Activated CD8-positive, alpha-beta T cell treated with anti-CD3 and anti-CD28 coated beads, Interleukin-2, amount 10 ng/mL, durations not matched to agents 7 days and 5 days (primary cell): ENCODE results near the gene E2F2. TPM values are rescaled to one million over a fixed set of nuclear protein-coding genes. Genes with fewer than 3 reads are reported as not detected.
A peak's percentile ranks its signal among the peaks of the same experiment; 100 is the strongest.

Experiments
- ATAC-seq: fragments of 150-1000 bp; cut with Tn5 transposase; one replicate; pipeline ENCODE4 v1.10.0; 2021; ENCODE audit warnings: moderate library complexity
- CTCF ChIA-PET: fragments of 350-600 bp; sonication (Branson Sonifier 250); formaldehyde crosslinking; loops from one replicate; lab custom pipeline; 2021; ENCODE audit warnings: antibody characterized with exemption; lab: Charles Lee
- POLR2A ChIA-PET: fragments of 350-600 bp; sonication (Branson Sonifier 250); formaldehyde crosslinking; loops from one replicate; lab custom pipeline; 2021; ENCODE audit warnings: antibody characterized with exemption; lab: Charles Lee
- DNase-seq: peaks from one replicate; pipeline ENCODE4 v3.0.0-alpha.2; 2020
- H3K27ac Mint-ChIP-seq: one replicate; pipeline ENCODE4 v1.8.0; 2021; ENCODE audit warnings: mild to moderate bottlenecking, mixed read lengths
- H3K27me3 Mint-ChIP-seq: one replicate; pipeline ENCODE4 v1.8.0; 2021; ENCODE audit warnings: low read depth, mixed read lengths
- H3K36me3 Mint-ChIP-seq: one replicate; pipeline ENCODE4 v1.8.0; 2021; ENCODE audit warnings: low read depth, mixed read lengths
- H3K4me1 Mint-ChIP-seq: one replicate; pipeline ENCODE4 v1.8.0; 2021; ENCODE audit warnings: low read depth, mixed read lengths
- H3K4me3 Mint-ChIP-seq: one replicate; pipeline ENCODE4 v1.8.0; 2021; ENCODE audit warnings: mild to moderate bottlenecking, mixed read lengths
- H3K9me3 Mint-ChIP-seq: one replicate; pipeline ENCODE4 v1.8.0; 2022; ENCODE audit warnings: mixed read lengths; ENCODE audit not compliant: insufficient read depth
- total RNA-seq, 2 experiments: library from RNA; stranded (reverse); gene quantifications; one replicate each; pipeline ENCODE4 v1.2.3, GENCODE V29; 2021

The E2F2 gene
- total RNA-seq, 2 experiments from 2014 or later, result 75.0 to 80.3 TPM

GRCh38 chr1:23571465-23571864, 40.4 kb upstream of the E2F2 start:
- Mint-ChIP-seq H3K4me1 (peaks cover 38% of the 10 kb centered on the region), H3K9me3 (no peaks in the 10 kb centered on the region), H3K36me3 (no peaks in the 10 kb centered on the region), H3K27ac (no peak overlapping the region), H3K4me3 (no peak overlapping the region), H3K27me3 (peaks cover 28% of the 10 kb centered on the region)
- ChIA-PET CTCF (interaction anchor here (0.7 to 11.1 kb wide), 3 partner anchors 16 to 65 kb away, joined by 3 to 144 read pairs (median 4); no protein-coding TSS in a partner anchor), POLR2A (interaction anchor here (1.1 kb wide), 1 partner anchor 254 kb away, joined by 4 read pairs; the partner anchor contains the start of gene HMGCL)
- ATAC-seq (no peak), DNase-seq (no peak)

GRCh38 chr1:23570001-23570691, 39.1 kb upstream of the E2F2 start:
- DNase-seq, result no peak
- ATAC-seq, result no peak
- H3K4me3 Mint-ChIP-seq, result no peak overlapping the region
- ChIA-PET POLR2A (interaction anchor here (1.3 to 2.3 kb wide), 2 partner anchors 11 to 22 kb away, joined by 3 to 13 read pairs; partner anchors contain the start of gene ID3), CTCF (interaction anchor here (1.2 to 11.1 kb wide), 2 partner anchors 11 to 66 kb away, joined by 3 to 144 read pairs; no protein-coding TSS in a partner anchor)
- H3K9me3 Mint-ChIP-seq, result no peaks in the 10 kb centered on the region
- peaks cover 25% of the 10 kb centered on the region for H3K4me1 Mint-ChIP-seq
- H3K27ac Mint-ChIP-seq, result no peak overlapping the region
- H3K27me3 Mint-ChIP-seq, result peaks cover 35% of the 10 kb centered on the region
- no peaks in the 10 kb centered on the region for H3K36me3 Mint-ChIP-seq

- no peak for ATAC-seq
- H3K27me3 Mint-ChIP-seq, result peaks cover 44% of the 10 kb centered on the region
- H3K9me3 Mint-ChIP-seq, result no peaks in the 10 kb centered on the region
- H3K4me3 Mint-ChIP-seq, result peak overlapping the region; percentile 68
- H3K27ac Mint-ChIP-seq, result peak overlapping the region; percentile 17
- DNase-seq, result no peak
- POLR2A ChIA-PET, result interaction anchor here (0.6 to 2.3 kb wide), 2 partner anchors 9 to 503 kb away, joined by 3 to 13 read pairs; partner anchors contain the start of gene ID3
- peaks cover 13% of the 10 kb centered on the region for H3K4me1 Mint-ChIP-seq
- CTCF ChIA-PET, result interaction anchor here (1.3 to 11.1 kb wide), 3 partner anchors 15 to 67 kb away, joined by 3 to 144 read pairs (median 9); no protein-coding TSS in a partner anchor
- no peaks in the 10 kb centered on the region for H3K36me3 Mint-ChIP-seq
These were observed 37.8 kb upstream of the E2F2 start for GRCh38 chr1:23568608-23569383.

- H3K27ac Mint-ChIP-seq, result peak overlapping the region; percentile 17
These were observed 37.1 kb upstream of the E2F2 start for GRCh38 chr1:23567996-23568607.

GRCh38 chr1:23567629-23567995, 36.6 kb upstream of the E2F2 start:
- Mint-ChIP-seq H3K27ac (no peak overlapping the region), H3K9me3 (no peaks in the 10 kb centered on the region), H3K4me1 (peaks cover 21% of the 10 kb centered on the region), H3K27me3 (peaks cover 52% of the 10 kb centered on the region), H3K36me3 (no peaks in the 10 kb centered on the region), H3K4me3 (peak overlapping the region; percentile 46)
- CTCF ChIA-PET, result interaction anchor here (2.2 to 2.5 kb wide), 2 partner anchors 67 to 69 kb away, joined by 7 to 9 read pairs; no protein-coding TSS in a partner anchor
- ATAC-seq (no peak), DNase-seq (no peak)
- POLR2A ChIA-PET, result no interaction called here

More at GRCh38 chr1:23567996-23568607, 37.1 kb upstream of the E2F2 start:
- ChIA-PET CTCF (interaction anchor here (1.3 to 2.5 kb wide), 3 partner anchors 14 to 69 kb away, joined by 3 to 9 read pairs (median 7); no protein-coding TSS in a partner anchor), POLR2A (interaction anchor here (0.6 kb wide), 1 partner anchor 504 kb away, joined by 3 read pairs; no protein-coding TSS in a partner anchor)
- DNase-seq (no peak), ATAC-seq (no peak)
- Mint-ChIP-seq H3K27me3 (peaks cover 50% of the 10 kb centered on the region), H3K4me3 (peak overlapping the region; percentile 68), H3K9me3 (no peaks in the 10 kb centered on the region), H3K36me3 (no peaks in the 10 kb centered on the region), H3K4me1 (peaks cover 18% of the 10 kb centered on the region)

GRCh38 chr1:23566304-23566703, 35.3 kb upstream of the E2F2 start:
- ATAC-seq (no peak), DNase-seq (no peak)
- peaks cover 58% of the 10 kb centered on the region for H3K27me3 Mint-ChIP-seq
- H3K9me3 Mint-ChIP-seq, result no peaks in the 10 kb centered on the region
- H3K4me3 Mint-ChIP-seq, result no peak overlapping the region
- no peak overlapping the region for H3K27ac Mint-ChIP-seq
- peaks cover 34% of the 10 kb centered on the region for H3K4me1 Mint-ChIP-seq
- ChIA-PET CTCF (interaction anchor here (1.1 to 4.1 kb wide), 7 partner anchors 11 to 71 kb away, joined by 3 to 13 read pairs (median 7); no protein-coding TSS in a partner anchor), POLR2A (no interaction called here)
- H3K36me3 Mint-ChIP-seq, result no peaks in the 10 kb centered on the region

- Mint-ChIP-seq H3K9me3 (no peaks in the 10 kb centered on the region), H3K4me3 (no peak overlapping the region), H3K27ac (no peak overlapping the region), H3K4me1 (peaks cover 36% of the 10 kb centered on the region), H3K27me3 (peaks cover 63% of the 10 kb centered on the region), H3K36me3 (no peaks in the 10 kb centered on the region)
- POLR2A ChIA-PET, result no interaction called here
- CTCF ChIA-PET, result interaction anchor here (1.1 to 4.1 kb wide), 10 partner anchors 10 to 99 kb away, joined by 3 to 13 read pairs (median 4); no protein-coding TSS in a partner anchor
- ATAC-seq (no peak), DNase-seq (no peak)
These were observed 34.7 kb upstream of the E2F2 start for GRCh38 chr1:23565776-23566175.

GRCh38 chr1:23564529-23565122, 33.6 kb upstream of the E2F2 start:
- Mint-ChIP-seq H3K4me3 (no peak overlapping the region), H3K9me3 (no peaks in the 10 kb centered on the region), H3K27me3 (peaks cover 66% of the 10 kb centered on the region), H3K27ac (no peak overlapping the region), H3K36me3 (no peaks in the 10 kb centered on the region), H3K4me1 (peaks cover 47% of the 10 kb centered on the region)
- no peak for ATAC-seq
- CTCF ChIA-PET, result interaction anchor here (0.7 to 4.1 kb wide), 11 partner anchors 9 to 306 kb away, joined by 3 to 13 read pairs (median 4); no protein-coding TSS in a partner anchor
- no peak for DNase-seq
- POLR2A ChIA-PET, result interaction anchor here (0.9 to 1.5 kb wide), 3 partner anchors 9 to 27 kb away, joined by 3 to 11 read pairs (median 4); no protein-coding TSS in a partner anchor

- Mint-ChIP-seq H3K4me1 (peaks cover 48% of the 10 kb centered on the region), H3K27me3 (peaks cover 58% of the 10 kb centered on the region), H3K9me3 (no peaks in the 10 kb centered on the region), H3K36me3 (no peaks in the 10 kb centered on the region), H3K27ac (no peak overlapping the region), H3K4me3 (no peak overlapping the region)
- no peak for DNase-seq
- ATAC-seq, result no peak
- ChIA-PET CTCF (interaction anchor here (0.6 to 4.1 kb wide), 9 partner anchors 8 to 307 kb away, joined by 3 to 13 read pairs (median 5); no protein-coding TSS in a partner anchor), POLR2A (interaction anchor here (0.9 to 1.5 kb wide), 3 partner anchors 8 to 28 kb away, joined by 3 to 11 read pairs (median 4); no protein-coding TSS in a partner anchor)
These were observed 32.8 kb upstream of the E2F2 start for GRCh38 chr1:23563755-23564374.

GRCh38 chr1:23563003-23563402, 32.0 kb upstream of the E2F2 start:
- ATAC-seq (no peak), DNase-seq (no peak)
- Mint-ChIP-seq H3K9me3 (no peaks in the 10 kb centered on the region), H3K36me3 (peaks cover 7% of the 10 kb centered on the region), H3K4me1 (peaks cover 43% of the 10 kb centered on the region), H3K27me3 (peaks cover 53% of the 10 kb centered on the region), H3K27ac (no peak overlapping the region), H3K4me3 (no peak overlapping the region)
- CTCF ChIA-PET, result interaction anchor here (2.8 to 4.1 kb wide), 3 partner anchors 14 to 74 kb away, joined by 10 to 13 read pairs (median 11); no protein-coding TSS in a partner anchor
- POLR2A ChIA-PET, result no interaction called here
